Breast epithelium (tissue), 3 donors: Measurements from ENCODE around the gene C6orf89.

Experiments used
- POLR2A ChIP-seq: fragments of 450-650 bp; IDR thresholded peaks from one replicate; pipeline ENCODE4 v1.6.1; 2016; ENCODE audit warnings: antibody characterized with exemption, mild to moderate bottlenecking, moderate library complexity
- POLR2AphosphoS5 ChIP-seq, 3 donors: sonication (generic); formaldehyde crosslinking; IDR thresholded peaks; one replicate each; pipeline ENCODE4 v1.6.1; 2017; ENCODE audit warnings: antibody characterized with exemption in 3 of 3
- TF ChIP-seq, protein P1 (sequence below), 3 donors: fragments of 450-650 bp; IDR thresholded peaks; one replicate each; pipeline ENCODE4 v1.5.1; 2016 to 2017; ENCODE audit warnings: antibody characterized with exemption in 3 of 3, mild to moderate bottlenecking in 3 of 3, moderate library complexity in 3 of 3

DNA sequence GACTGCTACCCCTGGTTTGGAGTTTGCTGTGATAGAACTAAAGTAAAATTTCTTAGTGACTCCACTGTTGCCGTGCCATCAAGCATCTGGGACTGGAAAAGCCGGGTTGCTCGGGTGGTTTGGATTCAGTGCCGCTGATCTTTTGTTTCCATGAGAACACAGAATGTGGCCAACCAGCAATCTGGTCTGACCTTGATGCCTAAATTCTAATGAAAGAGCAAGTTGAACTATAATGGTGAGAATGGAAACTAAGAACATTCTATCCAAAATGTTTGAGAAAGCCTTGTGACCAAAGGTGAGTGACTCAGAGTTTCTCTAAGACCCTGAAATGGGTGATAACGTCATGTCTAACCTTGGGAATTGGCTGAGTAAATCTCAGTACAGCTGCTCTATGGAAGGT lies 58.9 kb downstream of the C6orf89 start:
- TF ChIP-seq POLR2A (no peak), POLR2AphosphoS5 (IDR thresholded peaks at IDR 0.05) (no peak)
- TF ChIP-seq, protein P1, sequence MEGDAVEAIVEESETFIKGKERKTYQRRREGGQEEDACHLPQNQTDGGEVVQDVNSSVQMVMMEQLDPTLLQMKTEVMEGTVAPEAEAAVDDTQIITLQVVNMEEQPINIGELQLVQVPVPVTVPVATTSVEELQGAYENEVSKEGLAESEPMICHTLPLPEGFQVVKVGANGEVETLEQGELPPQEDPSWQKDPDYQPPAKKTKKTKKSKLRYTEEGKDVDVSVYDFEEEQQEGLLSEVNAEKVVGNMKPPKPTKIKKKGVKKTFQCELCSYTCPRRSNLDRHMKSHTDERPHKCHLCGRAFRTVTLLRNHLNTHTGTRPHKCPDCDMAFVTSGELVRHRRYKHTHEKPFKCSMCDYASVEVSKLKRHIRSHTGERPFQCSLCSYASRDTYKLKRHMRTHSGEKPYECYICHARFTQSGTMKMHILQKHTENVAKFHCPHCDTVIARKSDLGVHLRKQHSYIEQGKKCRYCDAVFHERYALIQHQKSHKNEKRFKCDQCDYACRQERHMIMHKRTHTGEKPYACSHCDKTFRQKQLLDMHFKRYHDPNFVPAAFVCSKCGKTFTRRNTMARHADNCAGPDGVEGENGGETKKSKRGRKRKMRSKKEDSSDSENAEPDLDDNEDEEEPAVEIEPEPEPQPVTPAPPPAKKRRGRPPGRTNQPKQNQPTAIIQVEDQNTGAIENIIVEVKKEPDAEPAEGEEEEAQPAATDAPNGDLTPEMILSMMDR (IDR thresholded peaks at IDR 0.05), result no peak
